ENCODE data around the gene KDM4C.
A peak's percentile ranks its signal among the peaks of the same experiment; 100 is the strongest.

KDM4C gene

DNA sequence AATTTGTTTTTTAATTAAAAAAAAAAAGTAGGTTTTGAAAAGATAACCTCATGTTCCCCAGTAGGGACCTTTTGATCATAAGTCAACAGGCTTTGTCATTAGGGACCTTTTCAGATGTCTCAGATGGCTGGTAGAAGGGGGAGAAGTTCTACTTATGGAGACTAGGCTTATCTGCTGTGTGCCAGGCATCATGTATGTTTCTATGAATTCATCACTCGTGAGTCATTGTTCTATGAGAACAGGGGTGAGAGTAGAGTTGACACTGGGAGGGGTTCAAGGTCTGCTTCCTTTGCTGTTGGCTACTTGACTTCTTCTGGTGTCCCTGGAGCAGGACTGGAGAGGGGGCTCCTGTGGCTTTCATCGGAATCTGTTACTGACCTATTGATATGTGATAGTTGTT is 138.8 kb downstream of the KDM4C start:
- no peak overlapping the region for H3K4me3 ChIP-seq (replicated peaks in 1 of 2; ENCODE audit: low read depth in 2 of 2, low read length in 2 of 2)
- DNase-seq (ENCODE audit: low read depth in 2 of 2), result peak in 1 of 2 donors; percentile 52
- TF ChIP-seq, protein P1, sequence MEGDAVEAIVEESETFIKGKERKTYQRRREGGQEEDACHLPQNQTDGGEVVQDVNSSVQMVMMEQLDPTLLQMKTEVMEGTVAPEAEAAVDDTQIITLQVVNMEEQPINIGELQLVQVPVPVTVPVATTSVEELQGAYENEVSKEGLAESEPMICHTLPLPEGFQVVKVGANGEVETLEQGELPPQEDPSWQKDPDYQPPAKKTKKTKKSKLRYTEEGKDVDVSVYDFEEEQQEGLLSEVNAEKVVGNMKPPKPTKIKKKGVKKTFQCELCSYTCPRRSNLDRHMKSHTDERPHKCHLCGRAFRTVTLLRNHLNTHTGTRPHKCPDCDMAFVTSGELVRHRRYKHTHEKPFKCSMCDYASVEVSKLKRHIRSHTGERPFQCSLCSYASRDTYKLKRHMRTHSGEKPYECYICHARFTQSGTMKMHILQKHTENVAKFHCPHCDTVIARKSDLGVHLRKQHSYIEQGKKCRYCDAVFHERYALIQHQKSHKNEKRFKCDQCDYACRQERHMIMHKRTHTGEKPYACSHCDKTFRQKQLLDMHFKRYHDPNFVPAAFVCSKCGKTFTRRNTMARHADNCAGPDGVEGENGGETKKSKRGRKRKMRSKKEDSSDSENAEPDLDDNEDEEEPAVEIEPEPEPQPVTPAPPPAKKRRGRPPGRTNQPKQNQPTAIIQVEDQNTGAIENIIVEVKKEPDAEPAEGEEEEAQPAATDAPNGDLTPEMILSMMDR (IDR thresholded peaks at IDR 0.05; ENCODE audit: low read depth, low read length), result no peak

DNA sequence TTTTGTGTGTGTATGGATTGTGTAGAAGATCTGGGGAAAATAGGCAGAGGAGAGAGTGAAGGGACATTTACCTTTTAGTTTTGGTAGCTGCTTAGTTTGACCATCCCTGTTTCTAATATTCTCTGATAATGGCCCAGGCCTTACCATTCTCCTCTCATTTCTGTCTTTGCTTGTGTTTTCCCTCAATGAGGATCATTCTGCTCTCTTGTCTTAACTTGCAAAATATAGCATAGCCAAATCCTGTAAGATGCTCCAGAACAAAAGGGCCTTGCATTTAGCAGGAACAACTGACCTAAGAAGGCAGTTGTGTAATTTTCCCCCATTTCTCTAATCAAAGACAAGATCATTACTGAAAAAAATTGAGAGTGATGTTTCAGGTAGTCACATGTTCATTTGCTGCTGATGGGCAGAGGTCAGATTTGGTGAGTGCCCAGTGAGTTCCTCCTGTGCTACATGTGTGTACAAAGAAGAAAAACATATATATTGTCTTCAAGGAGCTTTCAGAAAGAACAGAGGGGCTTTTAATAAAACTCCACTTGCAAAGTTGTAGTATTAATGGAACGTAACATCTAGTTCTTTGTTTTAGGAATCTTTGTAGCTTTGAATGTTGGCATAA is 139.5 kb downstream of the KDM4C start:
- DNase-seq (ENCODE audit: low read depth in 2 of 2), result no peak
- TF ChIP-seq, protein P1 (IDR thresholded peaks at IDR 0.05; ENCODE audit: low read depth, low read length), result no peak
- H3K4me3 ChIP-seq (replicated peaks in 1 of 2; ENCODE audit: low read depth in 2 of 2, low read length in 2 of 2), result no peak overlapping the region

DNA sequence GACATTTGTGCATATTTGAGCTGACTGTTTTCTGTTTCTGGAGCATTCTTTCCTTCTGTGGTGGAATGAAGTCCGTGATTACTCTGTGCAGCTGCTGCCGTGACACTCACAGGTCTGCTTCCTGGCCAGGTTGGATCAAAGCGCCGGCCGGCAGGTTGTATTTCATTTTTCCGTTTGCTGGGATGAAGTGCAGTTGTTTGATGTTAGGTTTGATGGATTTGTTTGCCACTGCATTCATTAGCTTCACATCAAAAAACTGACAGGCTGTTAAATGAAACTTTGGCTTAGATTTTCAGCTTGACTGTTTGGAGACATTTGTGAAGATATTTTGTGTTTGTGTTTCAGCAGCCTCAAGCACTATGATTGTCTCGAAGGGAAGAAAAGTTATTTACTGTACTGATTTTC is 140.1 kb downstream of the KDM4C start:
- no peak for DNase-seq (ENCODE audit: low read depth in 2 of 2)
- no peak overlapping the region for H3K4me3 ChIP-seq (replicated peaks in 1 of 2; ENCODE audit: low read depth in 2 of 2, low read length in 2 of 2)
- TF ChIP-seq, protein P1 (IDR thresholded peaks at IDR 0.05; ENCODE audit: low read depth, low read length), result no peak

DNA sequence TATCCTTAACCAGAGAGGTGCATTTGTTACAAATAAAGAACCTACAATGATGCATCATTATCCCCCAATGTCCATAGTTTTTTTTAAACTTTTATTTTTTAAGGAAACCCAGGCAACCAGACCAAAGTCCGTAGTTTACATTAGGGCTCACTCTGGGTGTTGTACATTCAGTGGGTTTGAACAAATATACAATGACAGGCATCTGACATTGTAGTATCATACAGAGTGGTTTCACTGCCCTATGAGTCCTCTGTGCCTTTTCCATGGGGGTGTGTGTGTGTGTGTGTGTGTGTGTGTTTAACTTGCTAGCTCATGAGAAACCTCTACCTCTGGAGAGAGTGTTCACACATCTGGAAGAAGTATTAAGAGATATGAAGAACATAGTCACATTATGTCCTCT is 141.5 kb downstream of the KDM4C start:
- TF ChIP-seq, protein P1 (IDR thresholded peaks at IDR 0.05; ENCODE audit: low read depth, low read length), result no peak

DNA sequence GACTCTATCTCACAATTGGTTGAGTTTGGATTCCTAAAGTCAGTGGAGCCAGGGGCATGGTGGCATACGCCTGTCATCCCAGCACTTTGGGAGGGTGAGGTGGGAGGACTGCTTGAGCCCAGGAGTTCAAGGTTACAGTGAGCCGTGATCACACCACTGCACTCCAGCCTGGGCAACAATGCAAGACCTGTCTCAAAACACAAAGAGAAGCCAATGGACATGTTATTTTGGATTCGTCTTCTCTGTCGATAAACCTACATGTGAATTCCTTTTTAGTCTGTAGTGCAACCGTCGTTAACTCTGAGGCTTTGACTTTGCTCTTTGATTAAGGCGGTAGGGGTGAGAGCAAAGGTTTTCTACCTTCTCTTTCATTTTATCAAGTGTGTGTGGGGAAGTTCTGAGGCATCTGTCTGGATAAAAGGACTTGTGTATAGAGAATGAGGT is 142.7 kb downstream of the KDM4C start:
- TF ChIP-seq, protein P1 (IDR thresholded peaks at IDR 0.05; ENCODE audit: low read depth, low read length), result no peak
- no peak for DNase-seq (ENCODE audit: low read depth in 2 of 2)
- H3K4me3 ChIP-seq (replicated peaks in 1 of 2; ENCODE audit: low read depth in 2 of 2, low read length in 2 of 2), result no peak overlapping the region

More for the DNA sequence above, 141.5 kb downstream of the KDM4C start:
- DNase-seq (ENCODE audit: low read depth in 2 of 2), result no peak
- no peak overlapping the region for H3K4me3 ChIP-seq (replicated peaks in 1 of 2; ENCODE audit: low read depth in 2 of 2, low read length in 2 of 2)

DNA sequence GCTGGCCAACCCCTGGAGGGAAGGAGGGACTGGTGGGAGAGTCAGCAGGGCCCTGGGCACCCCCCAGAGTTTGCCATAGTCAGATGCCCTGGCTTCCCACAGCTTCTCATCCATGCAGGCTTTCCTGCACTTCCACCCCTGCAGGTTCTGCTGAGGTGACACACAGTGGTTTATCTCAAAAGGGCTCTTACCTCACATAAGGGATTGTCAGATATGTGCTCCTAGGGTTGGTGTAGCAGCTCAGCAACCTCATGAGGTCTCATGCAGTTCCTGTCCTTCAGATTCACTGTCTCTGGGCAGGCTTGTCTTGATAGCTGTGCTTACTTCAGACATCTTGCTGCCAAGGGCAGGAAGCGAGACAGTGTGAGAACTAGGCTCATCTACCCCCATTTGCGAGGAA is 143.4 kb downstream of the KDM4C start:
- no peak overlapping the region for H3K4me3 ChIP-seq (replicated peaks in 1 of 2; ENCODE audit: low read depth in 2 of 2, low read length in 2 of 2)
- TF ChIP-seq, protein P1 (IDR thresholded peaks at IDR 0.05; ENCODE audit: low read depth, low read length), result no peak
- no peak for DNase-seq (ENCODE audit: low read depth in 2 of 2)

DNA sequence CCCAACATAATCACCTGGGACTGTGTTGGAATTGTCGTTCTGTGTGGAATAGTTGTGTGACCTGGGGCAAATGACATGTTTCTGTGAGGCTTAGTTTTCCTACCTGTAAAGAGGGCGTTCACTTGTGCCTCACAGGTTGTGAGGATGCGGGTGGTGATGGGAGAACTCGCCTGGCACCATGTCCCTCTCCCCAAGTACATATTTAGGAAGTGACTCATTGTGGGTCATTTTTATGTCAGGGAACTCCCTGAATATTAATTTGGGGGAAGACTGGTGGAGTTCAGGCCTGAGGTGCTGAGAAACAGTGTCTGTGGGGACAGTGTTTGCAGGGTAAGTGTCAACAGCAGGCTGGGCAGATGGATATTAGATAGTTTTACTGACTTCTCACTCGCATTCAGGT is 144.7 kb downstream of the KDM4C start:
- TF ChIP-seq, protein P1 (IDR thresholded peaks at IDR 0.05; ENCODE audit: low read depth, low read length), result no peak
- DNase-seq (ENCODE audit: low read depth in 2 of 2), result peak; percentile 24 to 54
- H3K4me3 ChIP-seq (replicated peaks in 1 of 2; ENCODE audit: low read depth in 2 of 2, low read length in 2 of 2), result no peak overlapping the region
